Memory B cell (primary cell): Measurements from ENCODE around the gene TAOK2.
A peak's percentile ranks its signal among the peaks of the same experiment; 100 is the strongest.

ENCODE experiments used
- ATAC-seq: fragments of 150-1000 bp; cut with Tn5 transposase; 2 replicates; pipeline ENCODE4 v1.10.0; 2021; ENCODE audit warnings: low read depth, mild to moderate bottlenecking, moderate library complexity
- DNase-seq, 2 donors: peaks; one replicate each; pipeline ENCODE4 v3.0.0; 2022; ENCODE audit warnings: low spot score in 2 of 2
- H3K27ac Mint-ChIP-seq: one replicate; pipeline ENCODE4 v1.8.0; 2022; ENCODE audit warnings: mild to moderate bottlenecking, moderate library complexity, mixed read lengths
- H3K27me3 Mint-ChIP-seq: one replicate; pipeline ENCODE4 v1.8.0; 2022; ENCODE audit warnings: mixed read lengths
- H3K36me3 Mint-ChIP-seq: one replicate; pipeline ENCODE4 v1.8.0; 2022; ENCODE audit warnings: mild to moderate bottlenecking, mixed read lengths
- H3K4me1 Mint-ChIP-seq: one replicate; pipeline ENCODE4 v1.8.0; 2022; ENCODE audit warnings: mixed read lengths
- H3K4me3 Mint-ChIP-seq: one replicate; pipeline ENCODE4 v1.8.0; 2022; ENCODE audit warnings: mild to moderate bottlenecking, moderate library complexity, mixed read lengths
- H3K9me3 Mint-ChIP-seq: one replicate; pipeline ENCODE4 v1.8.0; 2022; ENCODE audit warnings: mixed read lengths

The TAOK2 gene

GRCh38 chr16:29988346-29989075 is 14.8 kb downstream of the TAOK2 start:
- no peak for DNase-seq
- H3K27ac Mint-ChIP-seq = peak overlapping the region; percentile 60
- ATAC-seq = no peak
- peaks cover 34% of the 10 kb centered on the region for H3K36me3 Mint-ChIP-seq
- no peaks in the 10 kb centered on the region for H3K27me3 Mint-ChIP-seq
- peaks cover 6% of the 10 kb centered on the region for H3K4me1 Mint-ChIP-seq
- no peak overlapping the region for H3K4me3 Mint-ChIP-seq
- H3K9me3 Mint-ChIP-seq = no peaks in the 10 kb centered on the region

GRCh38 chr16:29989111-29989858 is 15.6 kb downstream of the TAOK2 start:
- Mint-ChIP-seq H3K27ac (peak overlapping the region; percentile 60), H3K9me3 (no peaks in the 10 kb centered on the region), H3K4me3 (no peak overlapping the region), H3K27me3 (no peaks in the 10 kb centered on the region), H3K36me3 (peaks cover 36% of the 10 kb centered on the region), H3K4me1 (peaks cover 10% of the 10 kb centered on the region)
- DNase-seq = no peak
- ATAC-seq = no peak

GRCh38 chr16:29990034-29990433 is 16.4 kb downstream of the TAOK2 start:
- no peaks in the 10 kb centered on the region for H3K27me3 Mint-ChIP-seq
- DNase-seq (no peak), ATAC-seq (no peak)
- no peak overlapping the region for H3K27ac Mint-ChIP-seq
- H3K4me3 Mint-ChIP-seq = no peak overlapping the region
- peaks cover 17% of the 10 kb centered on the region for H3K4me1 Mint-ChIP-seq
- H3K9me3 Mint-ChIP-seq = no peaks in the 10 kb centered on the region
- H3K36me3 Mint-ChIP-seq = peaks cover 36% of the 10 kb centered on the region

GRCh38 chr16:29990883-29991570 is 17.4 kb downstream of the TAOK2 start:
- no peak overlapping the region for H3K27ac Mint-ChIP-seq
- DNase-seq (no peak), ATAC-seq (no peak)
- H3K4me3 Mint-ChIP-seq = no peak overlapping the region
- H3K27me3 Mint-ChIP-seq = no peaks in the 10 kb centered on the region
- H3K9me3 Mint-ChIP-seq = no peaks in the 10 kb centered on the region
- H3K4me1 Mint-ChIP-seq = peaks cover 17% of the 10 kb centered on the region
- H3K36me3 Mint-ChIP-seq = peaks cover 31% of the 10 kb centered on the region

- no peak for DNase-seq
- peaks cover 28% of the 10 kb centered on the region for H3K36me3 Mint-ChIP-seq
- H3K4me3 Mint-ChIP-seq = no peak overlapping the region
- H3K27me3 Mint-ChIP-seq = no peaks in the 10 kb centered on the region
- no peak for ATAC-seq
- peaks cover 19% of the 10 kb centered on the region for H3K4me1 Mint-ChIP-seq
- no peak overlapping the region for H3K27ac Mint-ChIP-seq
- H3K9me3 Mint-ChIP-seq = no peaks in the 10 kb centered on the region
These were observed 17.9 kb downstream of the TAOK2 start for GRCh38 chr16:29991571-29991904.

- Mint-ChIP-seq H3K36me3 (peaks cover 25% of the 10 kb centered on the region), H3K4me3 (no peak overlapping the region), H3K27ac (peak overlapping the region; percentile 51), H3K9me3 (no peaks in the 10 kb centered on the region), H3K27me3 (no peaks in the 10 kb centered on the region), H3K4me1 (peaks cover 25% of the 10 kb centered on the region)
- ATAC-seq (no peak), DNase-seq (no peak)
These were observed 18.8 kb downstream of the TAOK2 start for GRCh38 chr16:29992344-29992967.

GRCh38 chr16:29993191-29993902 is 19.7 kb downstream of the TAOK2 start:
- Mint-ChIP-seq H3K4me3 (no peak overlapping the region), H3K36me3 (peaks cover 21% of the 10 kb centered on the region), H3K27ac (no peak overlapping the region), H3K9me3 (no peaks in the 10 kb centered on the region), H3K4me1 (peaks cover 25% of the 10 kb centered on the region), H3K27me3 (no peaks in the 10 kb centered on the region)
- no peak for ATAC-seq
- DNase-seq = no peak

GRCh38 chr16:29993903-29994599 is 20.4 kb downstream of the TAOK2 start:
- H3K9me3 Mint-ChIP-seq = no peaks in the 10 kb centered on the region
- H3K27me3 Mint-ChIP-seq = no peaks in the 10 kb centered on the region
- peaks cover 15% of the 10 kb centered on the region for H3K36me3 Mint-ChIP-seq
- peak overlapping the region; percentile 35 for H3K4me3 Mint-ChIP-seq
- H3K4me1 Mint-ChIP-seq = peaks cover 24% of the 10 kb centered on the region
- peak overlapping the region; percentile 97 for H3K27ac Mint-ChIP-seq
- no peak for ATAC-seq
- no peak for DNase-seq

GRCh38 chr16:29994600-29995323 is 21.1 kb downstream of the TAOK2 start:
- ATAC-seq = no peak
- H3K27me3 Mint-ChIP-seq = no peaks in the 10 kb centered on the region

GRCh38 chr16:29995324-29995910 is 21.7 kb downstream of the TAOK2 start, which contains the start of gene HIRIP3:
TSS of gene HIRIP3 (minus strand) at chr16:29995617. CDS start at chr16:29995605, 12 bp downstream.
- ATAC-seq (peak; percentile 59), DNase-seq (peak; percentile 80 to 84)
- peaks cover 11% of the 10 kb centered on the region for H3K36me3 Mint-ChIP-seq
- peak within 1 kb of the TSS; percentile 99 for H3K4me3 Mint-ChIP-seq
- no peaks in the 10 kb centered on the region for H3K9me3 Mint-ChIP-seq
- H3K4me1 Mint-ChIP-seq = peaks cover 21% of the 10 kb centered on the region
- peak within 1 kb of the TSS; percentile 97 for H3K27ac Mint-ChIP-seq
- H3K27me3 Mint-ChIP-seq = no peaks in the 10 kb centered on the region

More at GRCh38 chr16:29994600-29995323, 21.1 kb downstream of the TAOK2 start:
- DNase-seq = no peak
- peak overlapping the region; percentile 99 for H3K4me3 Mint-ChIP-seq
- H3K36me3 Mint-ChIP-seq = peaks cover 11% of the 10 kb centered on the region
- H3K9me3 Mint-ChIP-seq = no peaks in the 10 kb centered on the region
- H3K4me1 Mint-ChIP-seq = peaks cover 21% of the 10 kb centered on the region
- H3K27ac Mint-ChIP-seq = peak overlapping the region; percentile 97

- H3K36me3 Mint-ChIP-seq = peaks cover 9% of the 10 kb centered on the region
- H3K9me3 Mint-ChIP-seq = no peaks in the 10 kb centered on the region
- peaks cover 21% of the 10 kb centered on the region for H3K4me1 Mint-ChIP-seq
- H3K27ac Mint-ChIP-seq = peak within 1 kb of the TSS; percentile 97
- DNase-seq = peak; percentile 98 to 99
- ATAC-seq = peak; percentile 94
- H3K27me3 Mint-ChIP-seq = no peaks in the 10 kb centered on the region
- H3K4me3 Mint-ChIP-seq = peak within 1 kb of the TSS; percentile 99
These were observed 22.5 kb downstream of the TAOK2 start, which contains the start of gene INO80E for GRCh38 chr16:29995911-29996765. TSS of gene INO80E (plus strand) at chr16:29996241. CDS start at chr16:29996311, 70 bp downstream.
